H4 (cell line): ENCODE measurements around the gene A1CF. TPM values are rescaled to one million over a fixed set of nuclear protein-coding genes. Genes with fewer than 3 reads are reported as not detected.

Experiments
- DNase-seq: peaks from one replicate; pipeline ENCODE4 v3.0.0-alpha.2; 2015; ENCODE audit warnings: low spot score
- total RNA-seq: library from RNA; depleted of rRNA; stranded (reverse); fragments of >200 nt; shearing (Covaris generic); gene quantifications from 2 replicates; pipeline ENCODE4 v1.2.3, GENCODE V29; 2014

A1CF gene
- total RNA-seq, 1 experiment from 2014 or later: 0.10 TPM

DNA sequence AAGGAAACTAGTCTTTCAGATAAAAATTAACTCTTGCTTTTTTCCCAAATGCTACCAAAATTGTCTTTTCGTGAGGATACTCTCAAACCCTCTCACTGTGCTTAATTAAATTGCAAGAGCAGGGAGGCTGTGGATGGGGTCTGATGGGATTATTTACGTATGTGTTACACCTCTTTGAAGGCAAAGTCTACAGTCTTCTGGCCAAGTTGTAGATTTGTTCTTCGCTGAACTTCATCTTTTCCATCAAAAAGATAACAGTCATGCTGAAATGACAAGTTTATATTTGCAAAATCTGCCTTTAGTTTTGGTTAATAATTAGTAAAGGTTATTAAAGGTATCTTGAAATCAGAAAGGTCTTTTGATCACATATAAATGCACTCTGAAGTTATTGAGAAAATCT lies 22.7 kb downstream of the A1CF start:
- no peak for DNase-seq

DNA sequence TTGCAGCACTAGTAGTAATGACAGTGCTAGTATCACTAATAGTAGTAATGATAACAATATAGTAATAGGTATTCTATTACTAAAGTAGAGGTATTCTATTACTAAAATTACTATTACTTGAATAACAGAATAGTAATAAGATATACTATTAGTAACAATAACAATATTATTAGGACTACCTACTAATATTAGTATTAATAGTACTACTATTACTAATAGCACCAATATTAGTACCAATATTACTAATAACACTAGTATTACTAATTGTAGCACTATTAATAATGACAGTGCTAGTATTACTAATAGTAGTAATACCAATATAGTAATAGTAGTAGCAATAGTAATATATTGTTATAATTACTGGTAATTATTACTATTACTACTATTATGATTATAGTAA lies 24.1 kb downstream of the A1CF start:
- no peak for DNase-seq

DNA sequence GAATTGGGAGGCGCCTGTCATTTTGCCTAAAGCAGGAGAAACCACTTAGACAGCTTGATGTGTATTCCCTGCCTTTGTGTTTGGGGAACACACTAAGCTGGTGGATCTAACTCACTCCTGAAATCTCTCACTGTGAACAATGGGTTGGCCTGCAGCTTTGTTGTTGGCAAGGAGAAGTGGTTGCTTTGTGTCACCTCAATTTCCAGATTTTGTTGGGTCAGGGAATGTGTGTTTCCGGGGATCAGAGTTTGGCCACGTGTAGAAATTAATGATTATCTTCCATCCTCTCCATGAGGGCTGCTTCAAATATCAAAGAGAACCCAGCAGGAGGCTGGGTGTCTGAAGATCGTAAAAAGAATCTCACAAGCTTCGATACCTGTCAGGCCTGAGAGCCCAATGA lies 27.8 kb downstream of the A1CF start:
- no peak for DNase-seq

DNA sequence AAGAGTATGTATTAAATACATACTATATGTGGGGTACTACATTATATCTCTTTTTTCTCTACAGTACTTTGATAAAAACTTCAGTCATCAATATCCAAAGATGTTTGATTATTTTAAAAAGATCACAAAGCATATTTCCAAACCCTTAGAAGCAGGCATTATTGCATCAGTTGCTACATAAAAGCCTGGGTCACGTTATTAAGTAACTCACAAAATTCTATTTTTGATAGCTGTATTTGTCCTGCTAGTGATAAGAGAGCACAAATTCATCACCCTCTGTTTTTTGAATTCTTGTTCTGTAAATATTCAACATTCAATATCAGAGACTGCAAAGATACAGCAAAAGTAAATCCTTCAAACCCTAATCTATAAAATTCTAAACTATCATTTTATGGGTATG lies 30.0 kb downstream of the A1CF start:
- no peak for DNase-seq

DNA sequence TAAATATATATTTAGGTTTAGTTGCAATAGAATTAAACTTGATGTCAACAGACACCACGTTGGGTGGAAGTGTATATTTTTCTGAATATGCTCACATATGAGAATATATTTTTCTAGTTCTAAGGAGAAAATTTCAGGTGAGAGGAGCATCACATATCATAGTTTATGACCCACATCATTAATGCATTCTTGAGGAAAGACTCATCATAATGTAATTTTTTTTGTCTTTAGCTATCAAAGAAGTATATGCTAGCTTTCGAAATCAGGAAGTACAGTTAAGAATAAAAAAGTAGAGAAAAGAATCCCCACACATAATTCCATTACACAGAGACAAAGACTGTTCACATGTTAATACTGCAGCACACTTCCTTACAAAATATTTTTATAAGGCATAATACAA lies 30.4 kb downstream of the A1CF start:
- no peak for DNase-seq

DNA sequence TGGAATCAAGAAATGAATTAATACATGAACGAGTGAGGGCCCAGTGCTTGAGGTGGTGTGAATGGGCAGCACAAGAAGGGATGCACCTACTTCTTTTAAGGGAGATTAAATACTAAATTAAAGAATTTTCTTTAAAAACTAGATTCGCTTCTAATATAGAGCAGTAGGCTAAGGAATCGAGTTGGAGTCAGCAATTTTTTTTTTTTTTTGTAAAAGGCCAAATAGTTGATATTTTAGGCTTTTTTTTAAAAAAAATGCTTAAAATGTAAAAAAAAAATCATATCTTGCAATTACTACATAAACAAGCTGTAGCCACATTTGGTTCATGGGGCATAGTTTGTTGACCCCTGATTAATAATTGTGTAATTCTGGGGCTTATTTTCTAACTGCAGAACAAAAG lies 31.9 kb downstream of the A1CF start:
- DNase-seq: no peak

DNA sequence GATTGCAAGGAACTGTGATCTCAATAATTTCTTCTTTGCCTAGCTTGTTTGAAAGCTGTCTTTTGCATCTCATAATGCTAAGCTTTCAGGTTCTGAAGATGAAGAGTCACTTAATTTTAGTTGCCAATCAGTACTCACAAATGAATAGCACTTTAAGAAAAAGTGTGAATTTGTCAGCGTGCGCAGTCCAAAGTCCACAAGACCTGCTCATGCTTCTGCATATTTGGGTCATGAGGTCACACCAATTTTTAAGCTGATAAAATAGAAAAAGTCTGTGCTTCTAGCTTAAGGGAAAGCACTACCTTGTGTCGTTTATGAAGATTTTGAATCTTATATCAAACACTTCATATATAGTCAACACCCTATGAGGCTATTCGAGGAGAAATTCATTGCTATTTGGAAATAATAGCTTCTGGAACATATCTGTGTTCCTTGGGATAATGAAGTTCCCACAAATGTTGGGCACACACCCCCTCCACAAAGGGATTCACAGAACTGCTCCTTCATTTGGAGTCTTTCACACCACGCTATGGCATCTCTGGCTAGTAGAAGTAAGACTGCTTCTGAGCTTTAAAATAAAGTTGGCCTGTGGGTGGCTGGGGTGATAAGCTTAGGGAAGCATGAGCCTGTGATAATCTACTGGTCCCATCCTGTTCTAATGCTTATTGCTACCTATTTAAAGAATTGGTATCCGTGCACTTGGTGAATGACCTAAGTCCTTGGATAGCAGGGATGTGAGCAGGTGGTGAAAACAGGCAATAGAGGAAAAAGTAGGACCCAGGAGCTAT lies 33.3 kb downstream of the A1CF start:
- DNase-seq: no peak

DNA sequence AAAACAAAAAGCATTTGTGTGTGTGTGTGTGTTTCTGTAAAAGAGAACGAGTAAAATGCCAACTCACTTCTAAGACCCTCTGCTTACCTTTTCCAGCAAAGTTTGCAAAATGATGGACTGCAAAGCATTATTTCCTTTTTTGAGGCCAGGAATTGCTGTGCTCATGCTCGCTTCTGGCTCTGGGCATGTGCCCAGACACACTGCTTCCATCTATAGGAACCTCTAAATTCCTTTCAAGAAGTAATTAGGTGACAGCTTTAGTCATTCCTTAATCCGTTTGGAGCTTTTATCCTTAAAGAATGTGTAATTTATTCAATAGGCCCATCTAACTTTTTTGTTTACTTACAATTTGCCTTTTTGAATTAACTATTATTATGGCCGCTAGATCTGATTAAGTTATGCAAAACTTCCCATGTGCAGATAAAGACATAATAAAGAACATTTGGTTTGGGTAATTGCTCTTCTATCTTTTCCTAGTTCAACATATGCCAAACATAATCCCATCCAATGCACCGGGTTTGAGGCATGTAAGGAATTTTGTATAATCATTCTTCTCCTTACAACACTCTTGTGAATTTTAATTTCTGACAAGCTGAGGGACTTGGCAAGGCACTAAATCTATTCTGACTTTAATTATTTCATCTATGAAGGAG lies 34.7 kb downstream of the A1CF start:
- no peak for DNase-seq

DNA sequence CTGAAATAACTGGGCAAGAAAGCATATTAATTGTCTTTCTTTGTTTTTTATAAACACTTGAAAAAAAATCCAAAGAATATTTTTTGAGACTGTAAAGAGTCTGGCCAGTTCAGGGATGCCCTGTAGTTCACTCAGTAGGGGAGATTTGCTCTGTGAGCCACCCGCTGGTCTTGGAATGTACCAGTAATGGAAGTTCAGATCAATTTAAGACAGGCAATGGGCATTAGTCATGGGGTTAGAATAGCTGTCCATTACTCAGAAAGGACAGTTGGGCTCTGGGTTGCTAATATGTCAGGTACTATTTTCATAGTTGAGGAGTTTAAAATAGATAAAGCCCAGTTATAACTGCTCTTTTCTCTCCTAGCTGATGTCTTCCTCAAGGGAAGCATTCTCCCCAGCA lies 38.7 kb downstream of the A1CF start:
- no peak for DNase-seq

DNA sequence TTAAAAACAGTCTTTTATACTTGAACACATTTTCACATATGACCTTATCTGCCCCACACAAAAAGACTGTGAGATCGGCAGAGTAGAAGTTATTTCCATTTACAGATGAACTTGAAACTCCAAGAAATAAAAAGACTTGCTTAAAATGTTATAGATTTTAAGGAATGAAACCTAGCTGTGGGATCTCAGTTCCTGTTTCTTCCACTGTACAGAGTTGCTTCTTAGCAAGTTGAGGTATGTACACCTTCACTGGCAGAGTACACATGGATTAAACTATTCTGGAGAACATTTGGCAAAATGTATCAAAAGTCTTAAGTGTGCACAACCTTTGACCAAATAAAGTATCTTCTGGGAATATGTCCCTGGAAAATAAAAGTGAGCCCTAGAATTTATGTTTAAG lies 48.3 kb downstream of the A1CF start:
- no peak for DNase-seq

DNA sequence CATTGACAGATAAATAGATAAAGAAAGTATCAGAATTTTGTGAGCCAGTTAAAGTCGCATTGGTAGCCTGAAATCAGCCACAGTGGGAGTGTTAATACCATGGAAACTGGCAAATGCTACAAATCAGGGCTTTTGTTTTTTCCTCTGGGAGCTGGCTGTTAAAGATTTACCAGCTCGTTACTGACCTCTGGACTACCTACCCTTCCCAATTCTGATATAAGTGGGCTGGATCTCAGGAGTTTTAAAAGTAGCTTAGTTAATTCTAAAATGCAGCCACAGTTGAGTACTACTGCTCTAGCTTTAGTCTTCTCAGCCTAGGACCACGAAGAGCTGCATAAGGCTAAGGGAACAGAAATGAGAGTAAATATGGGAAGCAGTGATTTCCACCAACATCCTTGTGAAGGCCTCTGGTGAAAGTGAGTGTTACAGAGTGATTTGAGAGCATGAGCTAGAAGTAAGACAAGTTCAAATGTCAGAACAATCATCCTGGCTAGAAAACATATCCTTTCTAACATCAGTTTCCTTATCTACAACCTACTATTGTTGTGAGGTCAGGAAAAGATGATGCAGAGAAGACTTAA lies 53.2 kb downstream of the A1CF start:
- DNase-seq: no peak

DNA sequence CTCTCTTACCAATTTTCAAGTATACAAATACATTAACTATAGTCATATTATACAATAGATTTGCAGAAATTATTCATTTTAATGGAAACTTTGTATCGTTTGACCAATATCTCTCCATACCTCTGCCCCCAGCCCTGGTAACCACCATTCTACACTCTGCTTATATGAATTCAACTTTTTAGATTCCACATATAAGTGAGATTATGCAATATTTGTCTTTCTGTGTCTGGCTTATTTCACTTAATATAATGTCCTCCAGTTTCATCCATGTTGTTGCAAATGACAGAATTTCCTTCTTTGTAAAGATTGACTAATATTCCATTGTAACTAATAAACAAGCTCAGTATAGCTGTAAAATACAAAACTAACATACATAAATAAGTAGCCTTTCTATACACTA lies 55.4 kb downstream of the A1CF start:
- no peak for DNase-seq

DNA sequence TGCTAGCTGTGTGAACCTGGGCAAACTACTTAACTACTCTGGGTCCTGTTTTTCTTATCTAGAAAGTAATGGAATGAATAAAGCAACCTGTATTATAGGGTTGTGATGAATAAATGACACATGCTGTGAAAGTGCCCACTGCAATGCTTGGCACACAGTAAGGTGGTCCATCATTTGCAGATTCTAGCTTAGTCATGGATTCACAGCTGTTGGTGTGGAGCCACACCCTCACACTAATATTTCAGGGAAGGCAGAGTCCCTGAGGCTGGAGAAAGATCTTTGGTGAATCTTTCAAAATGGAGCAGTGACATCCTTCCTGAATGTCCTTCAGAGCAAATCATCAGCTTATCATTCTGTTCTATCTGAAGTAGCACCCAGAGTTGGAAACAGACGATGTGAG lies 60.6 kb downstream of the A1CF start:
- DNase-seq: no peak

DNA sequence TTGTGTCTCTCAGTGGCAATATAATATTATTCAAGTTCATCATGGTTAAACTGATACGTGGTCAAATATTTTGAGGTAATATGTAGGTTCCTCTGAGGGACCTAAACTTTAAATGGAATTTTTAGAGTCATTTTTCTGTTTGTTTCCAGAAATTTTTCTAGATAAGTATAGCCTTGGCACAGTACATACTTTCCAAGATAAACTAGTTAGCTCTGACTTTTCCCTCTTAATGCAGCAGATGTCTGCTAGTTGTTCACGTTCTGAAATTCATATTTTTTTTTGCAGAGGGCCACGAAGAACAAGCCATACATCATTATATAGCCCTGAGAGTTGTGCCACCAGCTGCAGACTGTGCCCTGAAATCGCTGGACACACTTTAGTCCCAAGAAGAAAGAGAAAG lies 61.6 kb downstream of the A1CF start:
- no peak for DNase-seq

DNA sequence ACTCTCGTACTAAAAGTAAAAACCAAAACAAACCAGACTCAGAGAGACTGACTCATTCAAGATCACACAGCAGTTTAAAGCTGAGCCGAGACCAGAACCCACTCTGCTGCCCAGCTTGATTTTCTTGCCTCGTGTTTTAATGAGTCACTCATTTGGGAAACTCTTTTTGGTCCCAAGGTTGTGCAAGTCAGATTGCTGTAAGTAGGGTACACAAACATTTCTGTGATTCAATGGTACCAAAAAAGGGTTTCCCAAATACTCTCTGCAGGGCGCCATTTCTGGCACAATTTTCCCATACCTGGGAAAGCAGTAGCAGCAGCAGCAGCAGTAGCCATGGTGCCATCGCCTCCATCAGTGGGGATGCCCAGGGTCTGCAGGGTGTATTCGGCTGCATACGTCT lies 75.8 kb downstream of the A1CF start:
- no peak for DNase-seq

DNA sequence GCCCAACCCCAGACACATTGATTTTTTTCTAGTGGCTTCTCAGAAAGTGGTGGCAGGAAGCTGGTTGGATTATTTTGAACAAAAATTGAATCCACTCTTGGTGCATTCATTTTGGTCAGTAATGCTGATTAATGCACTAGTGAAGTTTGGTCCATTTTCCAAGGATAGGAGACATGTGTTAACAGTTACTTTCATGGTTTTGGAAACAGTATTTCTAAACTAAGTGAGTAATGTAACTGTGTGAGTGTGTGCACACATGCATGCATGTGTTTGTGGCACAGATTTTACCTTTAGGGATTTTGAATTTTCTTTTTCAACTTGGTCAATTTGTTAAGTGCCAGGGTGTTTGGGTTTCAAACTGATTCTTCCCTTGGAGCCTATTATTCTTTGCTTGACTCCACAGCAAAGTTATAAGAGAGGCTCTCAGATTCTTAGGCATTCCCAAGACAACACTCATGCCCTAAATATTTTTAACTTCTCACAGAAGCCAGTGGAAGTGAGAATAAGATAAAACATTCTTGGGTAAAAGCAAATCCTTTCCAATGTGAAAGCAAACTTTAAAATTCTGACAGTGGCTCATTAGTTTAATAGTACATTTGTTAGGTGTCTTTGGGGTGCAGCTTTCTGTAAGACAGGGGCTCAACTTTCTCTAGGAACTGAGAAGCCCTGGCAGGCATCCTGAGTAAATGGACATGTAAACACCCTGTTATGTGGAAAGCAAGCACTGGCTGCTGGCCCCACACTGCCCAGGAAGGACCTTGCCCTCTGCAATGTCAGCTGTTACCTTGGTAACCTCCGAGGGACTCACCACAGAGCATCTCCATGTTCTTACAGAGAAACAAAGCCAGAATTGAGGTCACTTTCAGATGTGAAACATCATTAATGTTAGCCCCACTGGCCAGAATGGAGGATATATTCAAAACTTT lies 77.3 kb downstream of the A1CF start:
- DNase-seq: peak; percentile 7

DNA sequence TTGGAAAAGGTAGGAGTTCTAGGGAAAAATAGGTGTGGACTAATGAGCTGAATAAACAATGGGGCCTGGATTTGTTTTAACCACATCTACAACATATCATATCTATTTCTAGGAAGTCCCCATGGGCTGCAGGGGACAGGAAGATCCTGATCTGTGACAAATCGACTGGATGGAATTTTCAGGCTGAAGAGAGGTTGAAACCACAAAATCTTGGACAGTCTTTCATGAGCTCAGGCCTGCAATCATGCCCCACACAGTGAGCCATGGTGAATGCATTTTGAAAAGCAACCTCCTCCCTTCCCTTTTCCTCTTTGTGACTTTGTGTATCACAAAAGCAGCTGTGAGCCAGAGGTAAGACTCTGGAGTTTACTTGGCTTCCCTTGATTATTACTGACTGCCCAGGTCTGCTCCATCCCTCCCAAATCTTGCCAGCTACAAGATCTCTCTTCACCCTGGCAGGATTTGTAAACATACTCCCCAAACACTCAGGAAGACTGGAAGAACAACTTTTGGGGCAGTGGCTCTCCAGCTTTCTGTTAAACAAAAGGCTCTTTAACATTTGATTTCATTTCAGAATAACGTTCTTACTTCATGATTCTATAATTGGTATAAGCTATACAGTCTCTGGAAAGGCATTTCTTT lies 79.3 kb downstream of the A1CF start:
- DNase-seq: no peak

DNA sequence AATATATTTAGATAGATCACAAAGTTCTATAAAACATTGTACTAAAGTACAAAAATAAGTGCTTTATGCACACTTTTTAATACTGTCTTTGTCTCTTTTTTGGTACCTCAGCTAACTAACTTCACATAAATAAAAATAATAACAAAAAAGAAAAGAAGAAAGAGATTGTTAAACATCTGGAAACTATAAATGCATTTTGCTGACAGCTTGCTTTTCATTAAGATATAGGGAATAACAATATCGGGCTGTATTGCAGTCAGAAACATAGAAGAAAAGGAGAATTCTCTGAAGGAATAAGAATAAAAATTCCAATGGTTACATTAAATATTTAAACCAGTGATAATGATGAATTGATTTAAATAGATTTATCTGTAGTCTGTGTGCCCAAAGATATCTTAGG lies 85.8 kb downstream of the A1CF start:
- DNase-seq: no peak

DNA sequence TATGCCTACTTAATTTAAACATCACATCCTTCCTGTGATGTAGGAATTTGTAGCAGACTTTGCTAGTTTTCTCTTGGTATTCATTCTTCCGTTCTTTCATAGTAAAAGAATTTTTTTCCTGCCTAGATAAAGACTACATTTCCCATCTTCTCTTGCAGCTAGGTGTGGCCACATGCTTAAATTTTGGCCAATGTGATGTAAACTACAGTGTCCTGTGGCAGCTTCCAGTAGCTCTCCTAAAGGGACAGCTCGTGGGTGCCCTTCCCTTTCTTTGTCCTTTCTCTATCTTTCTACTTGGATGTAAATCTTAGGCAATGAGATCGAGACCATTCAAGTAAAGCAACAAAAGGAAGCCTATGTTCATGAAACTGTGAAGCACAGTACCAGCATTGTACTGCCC lies 87.1 kb downstream of the A1CF start:
- DNase-seq: no peak

DNA sequence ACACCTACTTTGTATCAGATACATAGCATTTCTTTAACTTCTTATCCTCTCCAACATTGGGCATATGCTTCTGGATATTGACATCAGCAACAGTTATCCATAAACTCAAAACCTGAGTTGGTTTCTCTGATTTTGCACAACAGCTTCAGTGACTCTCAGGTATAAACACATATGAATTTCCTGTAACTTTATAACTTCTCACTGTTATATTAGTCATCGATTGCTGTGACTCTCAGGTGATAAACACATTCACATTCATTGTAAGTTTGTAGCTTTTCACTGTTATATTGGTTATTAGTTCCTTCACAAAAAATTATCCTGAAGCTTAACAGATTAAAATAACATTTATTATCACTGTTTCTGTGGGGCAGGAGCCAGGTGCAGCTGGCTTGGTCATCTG lies 88.7 kb downstream of the A1CF start:
- DNase-seq: no peak

DNA sequence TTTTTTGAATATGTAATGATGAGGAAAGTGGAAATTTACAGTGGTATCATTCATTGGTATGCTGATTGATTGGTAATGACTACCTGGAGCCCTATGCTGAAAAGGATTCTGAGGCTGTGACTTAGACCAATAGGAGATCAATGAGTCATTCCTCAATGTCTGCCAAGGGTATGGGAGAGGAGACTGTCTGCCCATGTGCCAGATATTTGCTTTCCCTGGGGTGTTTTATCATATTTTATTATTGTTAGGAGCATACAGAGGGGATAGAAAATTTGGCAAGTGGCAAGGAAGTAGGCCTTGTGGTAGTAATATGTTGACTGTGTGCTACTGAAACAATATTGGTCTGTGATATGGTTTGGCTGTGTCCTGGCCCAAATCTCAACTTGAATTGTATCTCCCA lies 90.9 kb downstream of the A1CF start:
- DNase-seq: no peak
